Thoracic aorta (tissue), 2 donors: ENCODE data around the gene DBNL. TPM values are rescaled to one million over a fixed set of nuclear protein-coding genes. Genes with fewer than 3 reads are reported as not detected.
"Not testable (repeated sequence)": the region's sequence is repeated elsewhere in the genome, so short reads cannot be mapped to it uniquely, and the experiment has no call there.

ENCODE experiments used
- ATAC-seq: fragments of 150-250 bp; one replicate; pipeline ENCODE4 v1.8.0; 2017; ENCODE audit warnings: low read depth; ENCODE audit not compliant: insufficient number of reproducible peaks, low FRiP score
- DNase-seq: peaks from one replicate; pipeline ENCODE4 v3.0.0-alpha.2; 2020; ENCODE audit warnings: low spot score
- H3K27ac ChIP-seq, 2 donors: fragments of 200-600 bp; sonication (generic); 1 replicate in 1 of 2; 2 replicates in 1 of 2; pipeline ENCODE4 v1.5.1; 2016; ENCODE audit warnings: mild to moderate bottlenecking in 2 of 2, moderate library complexity in 2 of 2
- H3K27me3 ChIP-seq: fragments of 200-600 bp; sonication (generic); replicated peaks from 2 replicates; pipeline ENCODE4 v1.6.0; 2016; ENCODE audit warnings: mild to moderate bottlenecking; ENCODE audit not compliant: insufficient read depth
- H3K36me3 ChIP-seq: fragments of 200-600 bp; sonication (generic); one replicate; pipeline ENCODE4 v1.5.1; 2016
- H3K4me1 ChIP-seq, 2 donors: fragments of 200-600 bp; sonication (generic); 1 replicate in 1 of 2; 2 replicates in 1 of 2; pipeline versions ENCODE4 v1.5.1 to v1.6.0; 2016; ENCODE audit warnings: low read depth in 2 of 2, mild to moderate bottlenecking in 1 of 2; ENCODE audit not compliant: control insufficient read depth in 1 of 2
- H3K4me3 ChIP-seq: fragments of 200-600 bp; sonication (generic); 2 replicates; pipeline ENCODE4 v1.5.1; 2016; ENCODE audit warnings: mild to moderate bottlenecking
- H3K9me3 ChIP-seq: fragments of 200-600 bp; sonication (generic); 2 replicates; pipeline ENCODE4 v1.5.1; 2016
- CTCF ChIP-seq: fragments of 200-600 bp; sonication (generic); IDR thresholded peaks from one replicate; pipeline ENCODE4 v1.5.1; 2019; ENCODE audit warnings: antibody characterized with exemption
- total RNA-seq, 2 donors: library from RNA; depleted of rRNA; stranded (reverse); fragments of >200 nt; gene quantifications; one replicate each; pipeline versions ENCODE4 v1.1.0 to v1.2.3, GENCODE V29; 2016

DBNL gene
- 100 to 1,000 TPM; 148 to 156 TPM for total RNA-seq

GRCh38 chr7:44044315-44045225 is at the start of gene DBNL:
TSS of gene DBNL (plus strand) at chr7:44044702. CDS start at chr7:44044738, 36 bp downstream.
- Histone ChIP-seq H3K9me3 (no peaks in the 10 kb centered on the region), H3K4me1 (peaks cover 8 to 30% of the 10 kb centered on the region in 2 donors), H3K27me3 (no peaks in the 10 kb centered on the region), H3K27ac (peak within 1 kb of the TSS; percentile 53 to 79), H3K4me3 (peak within 1 kb of the TSS; percentile 91), H3K36me3 (peaks cover 5% of the 10 kb centered on the region)
- no peak for TF ChIP-seq CTCF
- DNase-seq (peak; percentile 75), ATAC-seq (peak; percentile 78)

- not testable (repeated sequence) for DNase-seq, H3K4me3 ChIP-seq, H3K27me3 ChIP-seq, H3K4me1 ChIP-seq, H3K9me3 ChIP-seq, ATAC-seq, H3K27ac ChIP-seq, H3K36me3 ChIP-seq
Measured at GRCh38 chr7:43997532-43997931, 47.0 kb upstream of the DBNL start, which contains the start of gene SPDYE1. TSS of gene SPDYE1 (plus strand) at chr7:43997897. CDS start at chr7:43999950, 2,053 bp downstream.

- H3K27ac ChIP-seq, H3K27me3 ChIP-seq, H3K4me3 ChIP-seq, H3K36me3 ChIP-seq, H3K9me3 ChIP-seq, DNase-seq, H3K4me1 ChIP-seq, ATAC-seq: not testable (repeated sequence)
Measured at GRCh38 chr7:44012081-44012480, 32.4 kb upstream of the DBNL start.

- H3K27me3 ChIP-seq, H3K36me3 ChIP-seq, H3K4me1 ChIP-seq, H3K9me3 ChIP-seq, H3K4me3 ChIP-seq, DNase-seq, H3K27ac ChIP-seq, ATAC-seq: not testable (repeated sequence)
Measured at GRCh38 chr7:44015090-44015489, 29.4 kb upstream of the DBNL start.

- H3K27ac ChIP-seq: peak overlapping the region; percentile 51 to 64
- peak; percentile 95 for ATAC-seq
- H3K9me3 ChIP-seq, H3K4me1 ChIP-seq, H3K27me3 ChIP-seq, H3K36me3 ChIP-seq: not testable (repeated sequence)
- peak overlapping the region; percentile 71 for H3K4me3 ChIP-seq
- peak; percentile 88 for DNase-seq
- peak; percentile 44 for TF ChIP-seq CTCF
Measured at GRCh38 chr7:44018857-44019807, 25.4 kb upstream of the DBNL start.

GRCh38 chr7:44019825-44020224 is 24.7 kb upstream of the DBNL start:
- not testable (repeated sequence) for ATAC-seq, H3K36me3 ChIP-seq, H3K4me1 ChIP-seq, H3K9me3 ChIP-seq, H3K27me3 ChIP-seq, H3K27ac ChIP-seq, DNase-seq, H3K4me3 ChIP-seq

GRCh38 chr7:44022069-44022468 is 22.4 kb upstream of the DBNL start:
- not testable (repeated sequence) for H3K27me3 ChIP-seq, H3K9me3 ChIP-seq, H3K36me3 ChIP-seq, DNase-seq, H3K4me1 ChIP-seq, H3K27ac ChIP-seq, ATAC-seq, H3K4me3 ChIP-seq

GRCh38 chr7:44022796-44023467 is 21.6 kb upstream of the DBNL start:
- H3K27ac ChIP-seq, H3K4me3 ChIP-seq, ATAC-seq, H3K4me1 ChIP-seq, H3K27me3 ChIP-seq, H3K36me3 ChIP-seq, DNase-seq, H3K9me3 ChIP-seq: not testable (repeated sequence)

GRCh38 chr7:44029433-44029832 is 15.1 kb upstream of the DBNL start:
- H3K4me1 ChIP-seq, DNase-seq, H3K9me3 ChIP-seq, H3K4me3 ChIP-seq, H3K27me3 ChIP-seq, H3K27ac ChIP-seq, H3K36me3 ChIP-seq, ATAC-seq: not testable (repeated sequence)
